Neural cell (in vitro differentiated cells): ENCODE data around the gene TENT4A. TPM values are rescaled to one million over a fixed set of nuclear protein-coding genes. Genes with fewer than 3 reads are reported as not detected.

Source experiments
- H2AFZ ChIP-seq: fragments of 200-600, 300-800 bp; sonication (generic), shearing (Covaris generic); 2 replicates; pipeline ENCODE4 v1.6.0; 2014; ENCODE audit warnings: low read depth, mild to moderate bottlenecking, antibody characterized with exemption, low read length, moderate library complexity
- H3F3A ChIP-seq: fragments of 200-600 bp; shearing (Covaris generic); 2 replicates; pipeline ENCODE4 v1.6.1; 2016; ENCODE audit warnings: mild to moderate bottlenecking, moderate library complexity, mixed read lengths, antibody characterized with exemption, low read length; ENCODE audit not compliant: insufficient read depth, poor library complexity, severe bottlenecking
- H3K27ac ChIP-seq: fragments of 200-600, 300-800 bp; sonication (generic), shearing (Covaris generic); 2 replicates; pipeline ENCODE4 v1.5.1; 2014; ENCODE audit warnings: mild to moderate bottlenecking, low read length, moderate library complexity
- H3K27me3 ChIP-seq: fragments of 300-800, 200-600 bp; sonication (generic), shearing (Covaris generic); 2 replicates; pipeline ENCODE4 v1.6.0; 2014; ENCODE audit warnings: mild to moderate bottlenecking, low read depth, low read length, moderate library complexity; ENCODE audit not compliant: insufficient read depth
- H3K36me3 ChIP-seq: fragments of 300-800, 200-600 bp; sonication (generic), shearing (Covaris generic); 2 replicates; pipeline ENCODE4 v1.5.1; 2014; ENCODE audit warnings: mild to moderate bottlenecking, antibody characterized with exemption, low read length, moderate library complexity; ENCODE audit not compliant: insufficient read depth
- H3K4me2 ChIP-seq: fragments of 300-800, 200-600 bp; sonication (generic), shearing (Covaris generic); 2 replicates; pipeline ENCODE4 v1.6.0; 2014; ENCODE audit warnings: mild to moderate bottlenecking, low read length
- H3K4me3 ChIP-seq: fragments of 300-800, 200-600 bp; sonication (generic), shearing (Covaris generic); 2 replicates; pipeline ENCODE4 v1.5.1; 2014; ENCODE audit warnings: mild to moderate bottlenecking, low read length, moderate library complexity
- H3K79me2 ChIP-seq: fragments of 200-600 bp; shearing (Covaris generic); replicated peaks from 2 replicates; pipeline ENCODE4 v1.6.0; 2014; ENCODE audit warnings: mild to moderate bottlenecking, low read length, moderate library complexity; ENCODE audit not compliant: insufficient read depth
- H3K9ac ChIP-seq: fragments of 300-800, 200-600 bp; sonication (generic), shearing (Covaris generic); 2 replicates; pipeline ENCODE4 v1.6.1; 2016; ENCODE audit warnings: mild to moderate bottlenecking, low read length, mixed read lengths
- H3K9me2 ChIP-seq: fragments of 200-600 bp; shearing (Covaris generic); 2 replicates; pipeline ENCODE4 v1.6.1; 2016; ENCODE audit warnings: mild to moderate bottlenecking, low read length, mixed read lengths; ENCODE audit not compliant: insufficient read depth
- H3K9me3 ChIP-seq: fragments of 200-600, 300-800 bp; sonication (generic), shearing (Covaris generic); 2 replicates; pipeline ENCODE4 v1.6.1; 2016; ENCODE audit warnings: mild to moderate bottlenecking, mixed run types, low read length, moderate library complexity, mixed read lengths
- H4K20me1 ChIP-seq: fragments of 200-600 bp; shearing (Covaris generic); 2 replicates; pipeline ENCODE4 v1.6.1; 2016; ENCODE audit warnings: mild to moderate bottlenecking, mixed run types; ENCODE audit not compliant: insufficient read depth
- EP300 ChIP-seq: fragments of 450-650 bp; conservative IDR thresholded peaks from 2 replicates; pipeline ENCODE4 v1.6.1; 2014; ENCODE audit warnings: antibody characterized with exemption, mild to moderate bottlenecking, moderate library complexity; ENCODE audit not compliant: poor library complexity, severe bottlenecking
- EZH2 ChIP-seq: fragments of 200-600, 300-800 bp; shearing (Covaris generic), sonication (generic); IDR thresholded peaks from 2 replicates; pipeline ENCODE4 v1.6.1; 2014; ENCODE audit warnings: antibody characterized with exemption, low read length, borderline replicate concordance, mild to moderate bottlenecking; ENCODE audit not compliant: insufficient read depth, poor library complexity, severe bottlenecking
- MXI1 ChIP-seq: fragments of 450-650 bp; conservative IDR thresholded peaks from 2 replicates; pipeline ENCODE4 v1.6.1; 2014; ENCODE audit warnings: antibody characterized with exemption, mild to moderate bottlenecking; ENCODE audit not compliant: poor library complexity, severe bottlenecking
- POLR2AphosphoS5 ChIP-seq: IDR thresholded peaks from 2 replicates; pipeline ENCODE4 v1.6.1; 2012
- RAD21 ChIP-seq: fragments of 450-650 bp; conservative IDR thresholded peaks from 2 replicates; pipeline ENCODE4 v1.6.1; 2014; ENCODE audit warnings: antibody characterized with exemption, mild to moderate bottlenecking, moderate library complexity
- REST ChIP-seq: IDR thresholded peaks from 2 replicates; pipeline ENCODE4 v1.6.1; 2012; ENCODE audit warnings: borderline replicate concordance
- SMC3 ChIP-seq: fragments of 450-650 bp; conservative IDR thresholded peaks from 2 replicates; pipeline ENCODE4 v1.6.1; 2014; ENCODE audit warnings: antibody characterized with exemption, mild to moderate bottlenecking, moderate library complexity; ENCODE audit not compliant: poor library complexity
- TAF1 ChIP-seq: IDR thresholded peaks from 2 replicates; pipeline ENCODE4 v1.6.1; 2012; ENCODE audit warnings: low read depth
- polyA plus RNA-seq: library from polyadenylated mRNA; depleted of rRNA; stranded (reverse); fragments of >200 nt; gene quantifications from 2 replicates; pipeline ENCODE4 v1.2.3, GENCODE V29; 2014
- TF ChIP-seq, protein P1 (sequence below): fragments of 450-650 bp; IDR thresholded peaks from 2 replicates; pipeline ENCODE4 v1.5.1; 2014; ENCODE audit warnings: antibody characterized with exemption, mild to moderate bottlenecking, moderate library complexity; ENCODE audit not compliant: poor library complexity, severe bottlenecking

Gene TENT4A
- polyA plus RNA-seq, 1 donor from 2014 or later: 12.1 TPM

GRCh38 chr5:6698696-6699095 lies 14.5 kb upstream of the TENT4A start:
- Histone ChIP-seq H3K27ac (no peak overlapping the region), H3K27me3 (no peaks in the 10 kb centered on the region), H3K36me3 (no peaks in the 10 kb centered on the region), H3K9me3 (no peaks in the 10 kb centered on the region), H3F3A (no peaks in the 10 kb centered on the region), H4K20me1 (no peaks in the 10 kb centered on the region), H3K9me2 (no peaks in the 10 kb centered on the region), H3K4me3 (no peak overlapping the region), H3K4me2 (no peak overlapping the region), H2AFZ (no peak overlapping the region), H3K9ac (no peak overlapping the region), H3K79me2 (no peaks in the 10 kb centered on the region)
- TF ChIP-seq REST (no peak), MXI1 (no peak), SMC3 (no peak), TAF1 (no peak), RAD21 (no peak), EP300 (no peak), POLR2AphosphoS5 (no peak), EZH2 (no peak)
- TF ChIP-seq, protein P1, sequence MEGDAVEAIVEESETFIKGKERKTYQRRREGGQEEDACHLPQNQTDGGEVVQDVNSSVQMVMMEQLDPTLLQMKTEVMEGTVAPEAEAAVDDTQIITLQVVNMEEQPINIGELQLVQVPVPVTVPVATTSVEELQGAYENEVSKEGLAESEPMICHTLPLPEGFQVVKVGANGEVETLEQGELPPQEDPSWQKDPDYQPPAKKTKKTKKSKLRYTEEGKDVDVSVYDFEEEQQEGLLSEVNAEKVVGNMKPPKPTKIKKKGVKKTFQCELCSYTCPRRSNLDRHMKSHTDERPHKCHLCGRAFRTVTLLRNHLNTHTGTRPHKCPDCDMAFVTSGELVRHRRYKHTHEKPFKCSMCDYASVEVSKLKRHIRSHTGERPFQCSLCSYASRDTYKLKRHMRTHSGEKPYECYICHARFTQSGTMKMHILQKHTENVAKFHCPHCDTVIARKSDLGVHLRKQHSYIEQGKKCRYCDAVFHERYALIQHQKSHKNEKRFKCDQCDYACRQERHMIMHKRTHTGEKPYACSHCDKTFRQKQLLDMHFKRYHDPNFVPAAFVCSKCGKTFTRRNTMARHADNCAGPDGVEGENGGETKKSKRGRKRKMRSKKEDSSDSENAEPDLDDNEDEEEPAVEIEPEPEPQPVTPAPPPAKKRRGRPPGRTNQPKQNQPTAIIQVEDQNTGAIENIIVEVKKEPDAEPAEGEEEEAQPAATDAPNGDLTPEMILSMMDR: no peak

- no peak overlapping the region for H3K4me2 ChIP-seq
- H3K27me3 ChIP-seq: no peaks in the 10 kb centered on the region
- H3K9ac ChIP-seq: no peak overlapping the region
- no peaks in the 10 kb centered on the region for H3K9me2 ChIP-seq
- no peak overlapping the region for H3K4me3 ChIP-seq
- H3K9me3 ChIP-seq: no peaks in the 10 kb centered on the region
- H3F3A ChIP-seq: no peaks in the 10 kb centered on the region
- no peak for TF ChIP-seq TAF1
- TF ChIP-seq MXI1: no peak
- H2AFZ ChIP-seq: no peak overlapping the region
- no peaks in the 10 kb centered on the region for H3K36me3 ChIP-seq
- no peaks in the 10 kb centered on the region for H4K20me1 ChIP-seq
- no peaks in the 10 kb centered on the region for H3K79me2 ChIP-seq
- no peak overlapping the region for H3K27ac ChIP-seq
These were observed 13.9 kb upstream of the TENT4A start for GRCh38 chr5:6699357-6699756.
